Kidney (tissue), 14 donors: ENCODE data around the gene NDUFB1. TPM values are rescaled to one million over a fixed set of nuclear protein-coding genes. Genes with fewer than 3 reads are reported as not detected.

Experiments used
- DNase-seq, 5 donors: peaks; one replicate each; pipeline ENCODE4 v3.0.0-alpha.2; 2013 to 2020
- FAIRE-seq: peaks from 2 replicates; lab custom pipeline; 2012; peaks lifted over from hg19 to GRCh38; lab: Jason Lieb, UNC
- H3K27ac ChIP-seq, 2 donors: one replicate each; pipeline ENCODE4 v1.7.0; 2013; ENCODE audit warnings: low read depth in 2 of 2, low read length in 2 of 2, inconsistent platforms in 1 of 2
- H3K27me3 ChIP-seq: one replicate; pipeline ENCODE4 v1.7.1; 2013; ENCODE audit warnings: low read length, inconsistent platforms; ENCODE audit not compliant: control insufficient read depth, insufficient read depth
- H3K36me3 ChIP-seq, 3 donors: one replicate each; pipeline versions ENCODE4 v1.7.0 to v1.7.1; 2013; ENCODE audit warnings: low read length in 3 of 3, control low read depth in 1 of 3, inconsistent platforms in 1 of 3; ENCODE audit not compliant: insufficient read depth in 3 of 3, control insufficient read depth in 2 of 3
- H3K4me1 ChIP-seq, 3 donors: one replicate each; pipeline versions ENCODE4 v1.7.0 to v1.7.1; 2013; ENCODE audit warnings: low read length in 3 of 3, inconsistent platforms in 1 of 3, low read depth in 1 of 3; ENCODE audit not compliant: control insufficient read depth in 2 of 3, insufficient read depth in 2 of 3
- H3K4me3 ChIP-seq, 3 donors: one replicate each; pipeline versions ENCODE4 v1.7.0 to v1.8.1; 2013; ENCODE audit warnings: low read length in 3 of 3, control low read depth in 1 of 3, inconsistent platforms in 1 of 3
- H3K9ac ChIP-seq, 3 donors: one replicate each; pipeline versions ENCODE4 v1.7.0 to v1.7.1; 2013; ENCODE audit warnings: low read length in 3 of 3, control low read depth in 1 of 3, inconsistent platforms in 1 of 3
- H3K9me3 ChIP-seq, 3 donors: one replicate each; pipeline versions ENCODE4 v1.7.0 to v1.7.1; 2013; ENCODE audit warnings: low read length in 3 of 3, control low read depth in 1 of 3, inconsistent platforms in 1 of 3; ENCODE audit not compliant: control insufficient read depth in 2 of 3, insufficient read depth in 1 of 3
- CTCF ChIP-seq: IDR thresholded peaks from 3 replicates; pipeline ENCODE4 v1.5.1; 2012; ENCODE audit warnings: mild to moderate bottlenecking, moderate library complexity, borderline replicate concordance; ENCODE audit not compliant: insufficient read depth; ENCODE audit errors: extremely low read depth
- intact Hi-C: fragments of 100-400 bp; cut with DNase I; formaldehyde crosslinking; loops from one replicate; pipeline ENCODE4 v1.11.1; 2022
- polyA plus RNA-seq: library from polyadenylated mRNA; stranded (reverse); fragments of 350-450 nt; fragmentation: Illumina TruSeq; extraction: RNeasy Lipid Tissue Mini Kit (QIAGEN cat#74804); gene quantifications from one replicate; pipeline ENCODE4 v1.2.3, GENCODE V29; 2014; ENCODE audit warnings: low read depth, low replicate concordance; ENCODE audit not compliant: insufficient read depth
- total RNA-seq: library from RNA; stranded (reverse); fragmentation: NEBNext Ultra II Directional; extraction: Animal tissue kit (Norgen Biotek cat#: 25700); gene quantifications from one replicate; pipeline ENCODE4 v1.2.1, GENCODE V29; 2021
- donor health status: control.
- donor health status: control.
- donor health status: control.
- donor health status: control.
- donor health status: control.
- donor health status: DM: yes; HTN: yes; CAD: no.
- donor health status: Normal renal cell carcinoma (clear cell type).

Gene NDUFB1
- total and polyA plus RNA-seq, 2 donors from 2014 or later: 128 to 1,129 TPM

GRCh38 chr14:92105073-92105892 lies 16.2 kb downstream of the NDUFB1 start:
- no peak for FAIRE-seq
- Histone ChIP-seq H3K27ac (peak overlapping the region; percentile 96 to 98), H3K9ac (peak overlapping the region; percentile 34 to 96 (median 83)), H3K9me3 (no peaks in the 10 kb centered on the region), H3K4me1 (peaks cover 0 to 5% (median 3%) of the 10 kb centered on the region in 3 donors), H3K36me3 (no peaks in the 10 kb centered on the region), H3K27me3 (no peaks in the 10 kb centered on the region), H3K4me3 (peak overlapping the region; percentile 68 to 98 (median 97))
- TF ChIP-seq CTCF: no peak
- intact Hi-C loops: no loop called here
- no peak for DNase-seq

GRCh38 chr14:92103363-92103989 lies 18.0 kb downstream of the NDUFB1 start:
- intact Hi-C loops: no loop called here
- Histone ChIP-seq H3K9ac (no peak overlapping the region), H3K4me1 (peaks cover 0 to 5% (median 3%) of the 10 kb centered on the region in 3 donors), H3K27ac (no peak overlapping the region), H3K4me3 (no peak overlapping the region), H3K27me3 (no peaks in the 10 kb centered on the region), H3K9me3 (no peaks in the 10 kb centered on the region), H3K36me3 (no peaks in the 10 kb centered on the region)
- DNase-seq (no peak), FAIRE-seq (no peak)
- TF ChIP-seq CTCF: no peak

GRCh38 chr14:92099802-92100201 lies 21.7 kb downstream of the NDUFB1 start:
- Histone ChIP-seq H3K36me3 (peaks cover 0 to 2% (median under 1%) of the 10 kb centered on the region in 3 donors), H3K4me1 (peaks cover 0 to 2% (median 0%) of the 10 kb centered on the region in 3 donors), H3K27me3 (no peaks in the 10 kb centered on the region), H3K9me3 (no peaks in the 10 kb centered on the region), H3K9ac (no peak overlapping the region), H3K27ac (no peak overlapping the region), H3K4me3 (no peak overlapping the region)
- TF ChIP-seq CTCF: no peak
- FAIRE-seq: no peak
- intact Hi-C loops: no loop called here
- no peak for DNase-seq
